Natural killer cell (primary cell): ENCODE measurements around the gene MVB12B. TPM values are rescaled to one million over a fixed set of nuclear protein-coding genes. Genes with fewer than 3 reads are reported as not detected.

ENCODE experiments used
- ATAC-seq, 3 donors: fragments of 150-1000 bp in 2 of 3; fragments of 200-7000 bp in 1 of 3; cut with Tn5 transposase; 1 replicate in 1 of 3; 2 replicates in 2 of 3; pipeline ENCODE4 v1.10.0; 2021; ENCODE audit warnings: mild to moderate bottlenecking in 2 of 3, moderate library complexity in 2 of 3
- DNase-seq, 2 donors: peaks; one replicate each; pipeline versions ENCODE4 v3.0.0 to v3.0.0-alpha.2; 2013 to 2021; ENCODE audit warnings: mixed read lengths in 1 of 2
- H3K27ac ChIP-seq: one replicate; pipeline ENCODE4 v1.5.1; 2013; ENCODE audit warnings: mild to moderate bottlenecking, low read length
- H3K27me3 ChIP-seq: one replicate; pipeline ENCODE4 v1.6.1; 2013; ENCODE audit warnings: low read length; ENCODE audit not compliant: control insufficient read depth, insufficient read depth
- H3K36me3 ChIP-seq: one replicate; pipeline ENCODE4 v1.6.1; 2013; ENCODE audit warnings: low read length; ENCODE audit not compliant: control insufficient read depth, insufficient read depth
- H3K4me1 ChIP-seq: one replicate; pipeline ENCODE4 v1.6.1; 2013; ENCODE audit warnings: low read length; ENCODE audit not compliant: control insufficient read depth, insufficient read depth
- H3K4me3 ChIP-seq: one replicate; pipeline ENCODE4 v1.5.1; 2013; ENCODE audit warnings: low read length
- H3K9me3 ChIP-seq: one replicate; pipeline ENCODE4 v1.6.1; 2013; ENCODE audit warnings: low read length; ENCODE audit not compliant: control insufficient read depth, insufficient read depth
- H3K27ac Mint-ChIP-seq, 2 donors: one replicate each; pipeline ENCODE4 v1.8.0; 2022; ENCODE audit warnings: mild to moderate bottlenecking in 2 of 2, mixed read lengths in 2 of 2, moderate library complexity in 1 of 2
- H3K27me3 Mint-ChIP-seq, 2 donors: one replicate each; pipeline ENCODE4 v1.8.0; 2022; ENCODE audit warnings: low read depth in 2 of 2, mixed read lengths in 2 of 2
- H3K36me3 Mint-ChIP-seq: one replicate; pipeline ENCODE4 v1.8.0; 2022; ENCODE audit warnings: mixed read lengths
- H3K4me1 Mint-ChIP-seq, 2 donors: one replicate each; pipeline ENCODE4 v1.8.0; 2022; ENCODE audit warnings: mixed read lengths in 2 of 2
- H3K4me3 Mint-ChIP-seq: one replicate; pipeline ENCODE4 v1.8.0; 2022; ENCODE audit warnings: mild to moderate bottlenecking, moderate library complexity, mixed read lengths
- H3K9me3 Mint-ChIP-seq, 2 donors: one replicate each; pipeline ENCODE4 v1.8.0; 2022; ENCODE audit warnings: mixed read lengths in 2 of 2
- CTCF ChIP-seq: fragments of 200-600 bp; IDR thresholded peaks from one replicate; pipeline ENCODE4 v1.8.0; 2022; ENCODE audit warnings: antibody characterized with exemption
- WGBS: methylation state at CpG from one replicate; pipeline ENCODE4 v1.1.7; 2013; ENCODE audit warnings: missing lambda C conversion rate; ENCODE audit not compliant: insufficient coverage; 5-methylcytosine and 5-hydroxymethylcytosine counted together
- intact Hi-C: fragments of 100-400 bp; cut with micrococcal nuclease; formaldehyde crosslinking; loops from one replicate; pipeline ENCODE4 v1.14.2; 2022
- total RNA-seq, 4 donors: library from RNA; stranded (reverse); fragments of 120-200 nt in 1 of 4; gene quantifications; one replicate each; pipeline versions ENCODE4 v1.2.3 to v1.2.4, GENCODE V29; 2013 to 2022

MVB12B gene
- total RNA-seq, 3 donors from 2014 or later (not counting 1 experiment from before 2014, with no cell fraction given) = 2.0 to 13.0 (median 7.8) TPM

- peaks cover 23% of the 10 kb centered on the region for H3K4me1 ChIP-seq
- 93% methylated on average over 12 of the region's 12 CpGs for WGBS
- no peaks in the 10 kb centered on the region for H3K27me3 ChIP-seq
- ATAC-seq (no peak), DNase-seq (no peak)
- H3K4me3 ChIP-seq = no peak overlapping the region
- Mint-ChIP-seq H3K36me3 (no peaks in the 10 kb centered on the region), H3K27me3 (peaks cover 0 to 8% of the 10 kb centered on the region in 2 donors), H3K4me1 (peaks cover 5 to 8% of the 10 kb centered on the region in 2 donors), H3K9me3 (no peaks in the 10 kb centered on the region), H3K4me3 (no peak overlapping the region), H3K27ac (no peak overlapping the region)
- no peak overlapping the region for H3K27ac ChIP-seq
- intact Hi-C loops = no loop called here
- TF ChIP-seq CTCF = no peak
- no peaks in the 10 kb centered on the region for H3K36me3 ChIP-seq
- no peaks in the 10 kb centered on the region for H3K9me3 ChIP-seq
Observed at GRCh38 chr9:126401581-126401980, 75.0 kb downstream of the MVB12B start.

GRCh38 chr9:126403397-126403796, 76.8 kb downstream of the MVB12B start:
- H3K36me3 Mint-ChIP-seq = no peaks in the 10 kb centered on the region
- H3K27ac ChIP-seq = no peak overlapping the region
- ATAC-seq = no peak
- TF ChIP-seq CTCF = no peak
- H3K4me3 Mint-ChIP-seq = no peak overlapping the region
- H3K4me1 ChIP-seq = peaks cover 6% of the 10 kb centered on the region
- no peak overlapping the region for H3K4me3 ChIP-seq
- H3K9me3 ChIP-seq = no peaks in the 10 kb centered on the region
- WGBS = 92% methylated on average over 5 of the region's 5 CpGs
- intact Hi-C loops = no loop called here
- no peaks in the 10 kb centered on the region for H3K36me3 ChIP-seq
- no peak overlapping the region for H3K27ac Mint-ChIP-seq
- H3K4me1 Mint-ChIP-seq = no peaks in the 10 kb centered on the region
- H3K27me3 ChIP-seq = no peaks in the 10 kb centered on the region
- H3K9me3 Mint-ChIP-seq = no peaks in the 10 kb centered on the region
- DNase-seq = no peak
- H3K27me3 Mint-ChIP-seq = peaks cover 0 to 8% of the 10 kb centered on the region in 2 donors

GRCh38 chr9:126404459-126404858, 77.8 kb downstream of the MVB12B start:
- H3K4me1 ChIP-seq = no peaks in the 10 kb centered on the region
- H3K36me3 ChIP-seq = no peaks in the 10 kb centered on the region
- 59% methylated on average over 14 of the region's 14 CpGs for WGBS
- Mint-ChIP-seq H3K27me3 (peaks cover 0 to 8% of the 10 kb centered on the region in 2 donors), H3K27ac (no peak overlapping the region), H3K4me3 (no peak overlapping the region), H3K4me1 (no peaks in the 10 kb centered on the region), H3K36me3 (no peaks in the 10 kb centered on the region), H3K9me3 (no peaks in the 10 kb centered on the region)
- ATAC-seq = no peak
- no peaks in the 10 kb centered on the region for H3K9me3 ChIP-seq
- H3K27me3 ChIP-seq = no peaks in the 10 kb centered on the region
- intact Hi-C loops = no loop called here
- no peak overlapping the region for H3K27ac ChIP-seq
- no peak for TF ChIP-seq CTCF
- no peak for DNase-seq
- H3K4me3 ChIP-seq = no peak overlapping the region

DNA sequence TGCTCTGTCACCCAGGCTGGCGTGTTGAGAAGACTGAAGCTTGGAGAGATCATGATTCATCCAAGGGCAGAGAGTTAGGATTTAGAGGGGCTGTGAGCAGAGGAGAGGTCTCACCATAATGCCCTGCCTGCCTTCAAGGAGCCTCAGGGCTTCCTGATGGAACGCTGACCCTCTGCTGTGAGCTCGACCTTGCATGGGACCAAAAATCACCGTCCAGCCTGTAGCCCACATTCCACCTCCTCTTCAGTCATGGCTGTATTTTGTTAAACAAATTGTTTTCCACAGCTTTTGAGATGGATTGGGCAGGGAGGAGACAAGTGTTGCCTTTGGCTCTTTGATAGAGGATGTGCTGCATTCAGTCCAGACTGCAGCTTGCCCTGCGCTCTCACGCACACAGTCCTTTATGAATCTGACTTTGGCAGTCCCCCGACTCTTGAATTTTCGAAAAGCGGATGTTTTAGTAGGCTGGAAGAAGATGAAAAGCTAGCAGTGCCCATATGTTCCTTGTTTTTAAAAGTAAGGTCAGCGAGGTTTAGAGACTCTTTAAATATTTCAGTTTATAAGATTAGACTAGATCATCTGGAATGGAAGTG, 79.5 kb downstream of the MVB12B start:
- intact Hi-C loops = no loop called here
- TF ChIP-seq CTCF = no peak
- no peak overlapping the region for H3K4me3 Mint-ChIP-seq
- H3K27ac Mint-ChIP-seq = no peak overlapping the region
- no peak overlapping the region for H3K27ac ChIP-seq
- no peaks in the 10 kb centered on the region for H3K36me3 ChIP-seq
- no peak for DNase-seq
- peaks cover 8% of the 10 kb centered on the region for H3K4me1 ChIP-seq
- WGBS = 95% methylated on average over 10 of the region's 10 CpGs
- H3K4me1 Mint-ChIP-seq = peaks cover 1 to 2% of the 10 kb centered on the region in 2 donors
- H3K4me3 ChIP-seq = no peak overlapping the region
- H3K9me3 Mint-ChIP-seq = no peaks in the 10 kb centered on the region
- H3K9me3 ChIP-seq = no peaks in the 10 kb centered on the region
- no peaks in the 10 kb centered on the region for H3K27me3 ChIP-seq
- peaks cover 0 to 5% of the 10 kb centered on the region in 2 donors for H3K27me3 Mint-ChIP-seq
- no peaks in the 10 kb centered on the region for H3K36me3 Mint-ChIP-seq
- ATAC-seq = no peak
